ENCODE measurements around the gene WWTR1. TPM values are rescaled to one million over a fixed set of nuclear protein-coding genes. Genes with fewer than 3 reads are reported as not detected.

Gene WWTR1
- total and polyA plus RNA-seq, 2 of the 4 experiments (the other 2 are of a cell fraction), result 38.9 to 65.3 TPM

GRCh38 chr3:149634072-149634471 lies 23.8 kb downstream of the WWTR1 start:
- Histone ChIP-seq H3K79me1 (ENCODE audit: low read depth in 1 of 2, low read length in 2 of 2) (peaks cover 42 to 71% of the 10 kb centered on the region in 2 experiments), H4K8ac (ENCODE audit: low read depth in 2 of 2, low read length in 2 of 2) (0 out of 4 replicates have a peak overlapping the region, but pooled peaks of 1 of the 2 experiments have one; percentile 9), H3K27me3 (ENCODE audit: control insufficient read depth, insufficient read depth, low read length) (no peaks in the 10 kb centered on the region), H2BK5ac (ENCODE audit: low read depth, low read length, poor library complexity, severe bottlenecking) (no peak overlapping the region), H3K4me2 (ENCODE audit: low read depth, low read length) (no peak overlapping the region), H3K4me1 (ENCODE audit: control insufficient read depth, insufficient read depth, low read length) (peaks cover 12% of the 10 kb centered on the region), H2BK15ac (ENCODE audit: low read depth, low read length) (no peak overlapping the region), H3K9me3 (ENCODE audit: control insufficient read depth, insufficient read depth, low read length) (no peaks in the 10 kb centered on the region), H4K91ac (ENCODE audit: insufficient read depth, low read depth, low read length) (no peak overlapping the region), H2AFZ (replicated peaks; ENCODE audit: low read length, poor library complexity) (no peak overlapping the region), H4K5ac (ENCODE audit: low read depth, low read length) (no peak overlapping the region), H3K14ac (replicated peaks; ENCODE audit: low read depth, low read length) (peak overlapping the region; percentile 50), H2AK9ac (replicated peaks; ENCODE audit: low read depth, low read length, poor library complexity) (no peak overlapping the region), H3K36me3 (ENCODE audit: control insufficient read depth, insufficient read depth, low read length) (peaks cover 9% of the 10 kb centered on the region), H3K56ac (ENCODE audit: extremely low read depth, insufficient read depth, low read length) (no peak overlapping the region), H3K23ac (ENCODE audit: low read depth, low read length) (peak overlapping the region; percentile 79), H3K9ac (ENCODE audit: low read depth, low read length) (no peak overlapping the region), H4K20me1 (ENCODE audit: insufficient read depth, low read length) (peaks cover 61% of the 10 kb centered on the region), H3K18ac (ENCODE audit: low read depth, low read length) (no peak overlapping the region), H2AK5ac (ENCODE audit: low read depth, low read length) (0 out of 2 replicates have a peak overlapping the region, but pooled peaks have one; percentile 0), H2BK20ac (ENCODE audit: low read depth, low read length) (no peak overlapping the region), H3K9me1 (ENCODE audit: insufficient read depth, low read length) (peaks cover 27% of the 10 kb centered on the region), H3K4me3 (ENCODE audit: insufficient read depth, low read depth, low read length) (no peak overlapping the region), H2BK120ac (ENCODE audit: low read depth, low read length) (no peak overlapping the region), H3K4ac (ENCODE audit: low read depth, low read length) (no peak overlapping the region), H3K27ac (ENCODE audit: insufficient read depth, low read length) (no peak overlapping the region)
- DNase-seq, result no peak
- dilution Hi-C loops (cut with HindIII; ENCODE audit: low sequenced_read_pairs, unreplicated experiment), result no loop called here
- WGBS, 2 experiments (ENCODE audit: extremely low coverage in 2 of 2, insufficient read length in 1 of 2), result 88% methylated on average over 1 of the region's 4 CpGs; no CpG with 5 or more reads in 1 of the 2 experiments
- in situ Hi-C loops (cut with MboI; ENCODE audit: low sequenced_read_pairs), result no loop called here
- intact Hi-C loops (cut with micrococcal nuclease), result no loop called here
- ChIA-PET POLR2A (ENCODE audit: unreplicated experiment) (no interaction called here), CTCF (interaction anchor here (0.8 to 1.4 kb wide), 2 partner anchors 59 to 79 kb away, joined by 3 read pairs; no protein-coding TSS in a partner anchor)
- no TSS peak for BruUV-seq (replicated peaks)
- no peak for TF ChIP-seq RFX5 (IDR thresholded peaks at IDR 0.05; ENCODE audit: low read depth, low read length)
- TF ChIP-seq BHLHE40 (IDR thresholded peaks at IDR 0.05; ENCODE audit: low read depth, low read length), result no peak
- no peak for TF ChIP-seq USF2 (IDR thresholded peaks at IDR 0.05; ENCODE audit: low read depth, low read length)
- TF ChIP-seq NFE2L2 (IDR thresholded peaks at IDR 0.05; ENCODE audit: low read depth, low read length), result no peak
- TF ChIP-seq MAFK (IDR thresholded peaks at IDR 0.05; ENCODE audit: low read depth, low read length), result no peak
- TF ChIP-seq MXI1 (IDR thresholded peaks at IDR 0.05; ENCODE audit: borderline replicate concordance, low read depth, low read length), result no peak
- TF ChIP-seq RAD21 (IDR thresholded peaks at IDR 0.05; ENCODE audit: low read length), result no peak
- no peak for TF ChIP-seq RCOR1 (IDR thresholded peaks at IDR 0.05; ENCODE audit: insufficient replicate concordance, low read length)
- no peak for TF ChIP-seq CTCF (conservative IDR thresholded peaks at IDR 0.05; ENCODE audit: low read depth, low read length)
- no peak for TF ChIP-seq CEBPB (IDR thresholded peaks at IDR 0.05; ENCODE audit: low read depth, low read length)
- TF ChIP-seq SMC3 (IDR thresholded peaks at IDR 0.05; ENCODE audit: low read depth, low read length), result no peak
- no peak for TF ChIP-seq MAZ (IDR thresholded peaks at IDR 0.05; ENCODE audit: borderline replicate concordance, low read depth, low read length)
- TF ChIP-seq FOS (IDR thresholded peaks at IDR 0.05; ENCODE audit: low read depth, low read length), result no peak
- no peak for TF ChIP-seq ELK1 (IDR thresholded peaks at IDR 0.05; ENCODE audit: borderline replicate concordance, low read depth, low read length)
- TF ChIP-seq CHD1 (IDR thresholded peaks at IDR 0.05; ENCODE audit: low read depth, low read length), result no peak
- no peak for TF ChIP-seq POLR2A (IDR thresholded peaks at IDR 0.05; ENCODE audit: low read depth, low read length)
- no peak for ATAC-seq (ENCODE audit: low read depth)

Measured in IMR-90 (cell line).